ENCODE measurements around the gene MEDAG.

- TF ChIP-seq GATA2 (IDR thresholded peaks at IDR 0.05; ENCODE audit: low read depth, low read length) (no peak), GATA3 (IDR thresholded peaks at IDR 0.05; ENCODE audit: low read depth, low read length) (no peak)
Measured at GRCh38 chr13:30870916-30871587, 35.0 kb upstream of the MEDAG start.

Data from SH-SY5Y (cell line).